Measurements from ENCODE around the gene NMT1. TPM values are rescaled to one million over a fixed set of nuclear protein-coding genes. Genes with fewer than 3 reads are reported as not detected.

NMT1 gene
- total and polyA plus RNA-seq, 2 of the 13 experiments (the other 11 are each of a cell fraction or from before 2014, with no cell fraction given) = 75.7 to 142 TPM

GRCh38 chr17:45050481-45051059 is 10.5 kb upstream of the NMT1 start (continued):
- TF ChIP-seq ZNF513 (CRISPR knock-in tag; conservative IDR thresholded peaks at IDR 0.05) (no peak), ZNF784 (CRISPR knock-in tag; IDR thresholded peaks at IDR 0.05; ENCODE audit: borderline replicate concordance) (no peak), SNAPC2 (CRISPR knock-in tag; IDR thresholded peaks at IDR 0.05) (no peak), ZNF780A (CRISPR knock-in tag; IDR thresholded peaks at IDR 0.05) (no peak), ZBTB39 (CRISPR knock-in tag; IDR thresholded peaks at IDR 0.05) (no peak), SRY (CRISPR knock-in tag; IDR thresholded peaks at IDR 0.05) (no peak), NR2F2 (IDR thresholded peaks at IDR 0.05; ENCODE audit: borderline replicate concordance, low read depth) (0 out of 2 replicates have a peak, but pooled peaks have one; percentile 9), ZNF503 (CRISPR knock-in tag; IDR thresholded peaks at IDR 0.05) (no peak)
- TF ChIP-seq, protein P1, sequence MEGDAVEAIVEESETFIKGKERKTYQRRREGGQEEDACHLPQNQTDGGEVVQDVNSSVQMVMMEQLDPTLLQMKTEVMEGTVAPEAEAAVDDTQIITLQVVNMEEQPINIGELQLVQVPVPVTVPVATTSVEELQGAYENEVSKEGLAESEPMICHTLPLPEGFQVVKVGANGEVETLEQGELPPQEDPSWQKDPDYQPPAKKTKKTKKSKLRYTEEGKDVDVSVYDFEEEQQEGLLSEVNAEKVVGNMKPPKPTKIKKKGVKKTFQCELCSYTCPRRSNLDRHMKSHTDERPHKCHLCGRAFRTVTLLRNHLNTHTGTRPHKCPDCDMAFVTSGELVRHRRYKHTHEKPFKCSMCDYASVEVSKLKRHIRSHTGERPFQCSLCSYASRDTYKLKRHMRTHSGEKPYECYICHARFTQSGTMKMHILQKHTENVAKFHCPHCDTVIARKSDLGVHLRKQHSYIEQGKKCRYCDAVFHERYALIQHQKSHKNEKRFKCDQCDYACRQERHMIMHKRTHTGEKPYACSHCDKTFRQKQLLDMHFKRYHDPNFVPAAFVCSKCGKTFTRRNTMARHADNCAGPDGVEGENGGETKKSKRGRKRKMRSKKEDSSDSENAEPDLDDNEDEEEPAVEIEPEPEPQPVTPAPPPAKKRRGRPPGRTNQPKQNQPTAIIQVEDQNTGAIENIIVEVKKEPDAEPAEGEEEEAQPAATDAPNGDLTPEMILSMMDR (CRISPR knock-in tag; IDR thresholded peaks at IDR 0.05) = no peak

Measured in HepG2 (cell line).